Measurements from ENCODE around the gene NSUN2. TPM values are rescaled to one million over a fixed set of nuclear protein-coding genes. Genes with fewer than 3 reads are reported as not detected.
A peak's percentile ranks its signal among the peaks of the same experiment; 100 is the strongest.

The NSUN2 gene
- polyA plus RNA-seq, 2 of the 4 experiments (the other 2 are of a cell fraction) = 95.7 to 101 TPM

- Histone ChIP-seq H3K9me3 (no peaks in the 10 kb centered on the region), H3K4me3 (peak overlapping the region; percentile 77), H3K4me2 (peak overlapping the region; percentile 77), H3K4me1 (peaks cover 19% of the 10 kb centered on the region), H3K27ac (peak overlapping the region; percentile 92 to 98)
- under 1% methylated on average over 45 of the region's 75 CpGs for WGBS (ENCODE audit: missing lambda C conversion rate)
- POLR2A ChIA-PET = interaction anchor here (0.7 to 1.6 kb wide), 6 partner anchors 10 to 255 kb away, joined by 3 to 24 read pairs (median 5); partner anchors contain the start of genes MED10 and TENT4A
- peak; percentile 84 for ATAC-seq
- CTCF ChIA-PET = interaction anchor here (2.6 kb wide), 1 partner anchor 10 kb away, joined by 7 read pairs; no protein-coding TSS in a partner anchor
- TF ChIP-seq PHF8 (IDR thresholded peaks at IDR 0.05; ENCODE audit: borderline replicate concordance, low read depth) = peak; percentile 44; the same call in 1 of the 2 replicates
- peak; percentile 31; the same call in 1 of the 2 replicates for TF ChIP-seq POLR2A (IDR thresholded peaks at IDR 0.05; ENCODE audit: low read length)
- 0 out of 2 replicates have a peak, but pooled peaks have one; percentile 20 for TF ChIP-seq KDM5A (IDR thresholded peaks at IDR 0.05)
- TF ChIP-seq USF2 (IDR thresholded peaks at IDR 0.05) = no peak
- no peak for TF ChIP-seq RAD21 (conservative IDR thresholded peaks at IDR 0.05 in 1 of 2, IDR thresholded peaks at IDR 0.05 in 1 of 2)
- TF ChIP-seq RNF2 (IDR thresholded peaks at IDR 0.05; ENCODE audit: borderline replicate concordance, low read depth) = peak; percentile 53; the same call in 1 of the 2 replicates
- TF ChIP-seq CBX2 (IDR thresholded peaks at IDR 0.05; ENCODE audit: borderline replicate concordance, low read depth) = no peak
- no peak for TF ChIP-seq ELK1 (IDR thresholded peaks at IDR 0.05; ENCODE audit: low read depth, low read length)
- DNase-seq (ENCODE audit: low read depth in 1 of 2, low spot score in 1 of 2) = peak; percentile 11 to 22
- no peak for FAIRE-seq
These were observed 813 bp upstream of the NSUN2 start for GRCh38 chr5:6633469-6634245.

GRCh38 chr5:6632324-6632887 is 438 bp downstream of the NSUN2 start:
- FAIRE-seq = no peak
- TF ChIP-seq KDM5A (IDR thresholded peaks at IDR 0.05) (peak; percentile 43; the same call in 1 of the 2 replicates), RCOR1 (IDR thresholded peaks at IDR 0.05; ENCODE audit: low read depth, low read length) (no peak), RARB (CRISPR knock-in tag; IDR thresholded peaks at IDR 0.05) (no peak)
- WGBS (ENCODE audit: missing lambda C conversion rate) = 1% methylated on average over 17 of the region's 33 CpGs
- H3K4me1 ChIP-seq = peaks cover 19% of the 10 kb centered on the region
- peak in 1 of 2 experiments; percentile 35 for DNase-seq (ENCODE audit: low read depth in 1 of 2, low spot score in 1 of 2)
- H3K9me3 ChIP-seq = no peaks in the 10 kb centered on the region
- peak; percentile 60 to 67 for ATAC-seq
- ChIA-PET CTCF (interaction anchor here (1.0 to 2.6 kb wide), 2 partner anchors 9 kb away, joined by 4 to 7 read pairs; no protein-coding TSS in a partner anchor), POLR2A (interaction anchor here (1.0 to 1.6 kb wide), 4 partner anchors 9 to 80 kb away, joined by 3 to 24 read pairs (median 14); partner anchors contain the start of gene TENT4A)
- H3K4me3 ChIP-seq = peak overlapping the region; percentile 77
- peak overlapping the region; percentile 77 for H3K4me2 ChIP-seq
- H3K27ac ChIP-seq = peak overlapping the region; percentile 92 to 98

- ATAC-seq (no peak), FAIRE-seq (no peak), DNase-seq (ENCODE audit: low read depth in 1 of 2, low spot score in 1 of 2) (no peak)
- H3K4me2 ChIP-seq = peak overlapping the region; percentile 77
- no peak for TF ChIP-seq KDM1A (IDR thresholded peaks at IDR 0.05; ENCODE audit: low read depth)
- no peak for TF ChIP-seq EP300 (IDR thresholded peaks at IDR 0.05)
- TF ChIP-seq ZC3H11A (IDR thresholded peaks at IDR 0.05) = no peak
- no peak for TF ChIP-seq PHF8 (IDR thresholded peaks at IDR 0.05; ENCODE audit: borderline replicate concordance, low read depth)
- no peak for TF ChIP-seq USF2 (IDR thresholded peaks at IDR 0.05)
- no peak for TF ChIP-seq PBX3 (IDR thresholded peaks at IDR 0.05)
- no peak for TF ChIP-seq BHLHE40 (IDR thresholded peaks at IDR 0.05; ENCODE audit: low read depth, low read length)
- no peak for TF ChIP-seq JUNB (IDR thresholded peaks at IDR 0.05)
- TF ChIP-seq HDAC2 (IDR thresholded peaks at IDR 0.05) = no peak
- TF ChIP-seq JUN (IDR thresholded peaks at IDR 0.05) = no peak
- TF ChIP-seq TFCP2L1 (CRISPR knock-in tag; IDR thresholded peaks at IDR 0.05) = no peak
- no peak for TF ChIP-seq CTCF (IDR thresholded peaks at IDR 0.05)
- no peak overlapping the region for H3K27ac ChIP-seq
- peaks cover 19% of the 10 kb centered on the region for H3K4me1 ChIP-seq
- H3K4me3 ChIP-seq = peak overlapping the region; percentile 77
- CTCF ChIA-PET = interaction anchor here (2.6 kb wide), 1 partner anchor 8 kb away, joined by 7 read pairs; no protein-coding TSS in a partner anchor
- H3K9me3 ChIP-seq = no peaks in the 10 kb centered on the region
- 91% methylated on average over 4 of the region's 4 CpGs for WGBS (ENCODE audit: missing lambda C conversion rate)
- POLR2A ChIA-PET = no interaction called here
These were observed 1.4 kb downstream of the NSUN2 start for GRCh38 chr5:6631441-6631840.
